Epithelial cell of prostate (primary cell): ENCODE results near the gene MARK4.
A peak's percentile ranks its signal among the peaks of the same experiment; 100 is the strongest.

Source experiments
- DNase-seq: peaks from one replicate; pipeline ENCODE4 v3.0.0-alpha.2; 2011; ENCODE audit warnings: low read depth, low spot score
- H3K27ac ChIP-seq: fragments of 450-650 bp; 2 replicates; pipeline ENCODE4 v1.5.1; 2017; ENCODE audit warnings: mild to moderate bottlenecking

Gene MARK4

DNA sequence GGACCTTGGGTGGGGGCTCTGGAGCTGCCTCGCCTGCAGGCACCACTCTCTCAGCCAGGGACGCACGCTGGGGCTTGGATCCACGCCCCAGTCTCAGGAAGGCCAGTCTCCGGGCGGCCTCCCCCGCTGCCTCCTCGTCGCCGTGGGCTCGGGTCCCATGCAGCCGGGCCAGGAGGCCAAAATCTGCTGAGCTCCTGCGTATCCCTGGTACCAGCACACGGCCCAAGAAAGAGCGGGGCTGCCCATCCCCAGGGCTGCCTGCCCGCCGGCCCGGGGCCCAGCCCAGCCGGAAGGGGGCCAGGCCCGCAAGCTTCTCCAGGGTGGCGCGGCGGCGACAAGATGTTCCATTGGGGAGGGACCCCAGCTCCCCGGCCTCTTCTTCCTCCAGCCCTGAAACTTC is 12.5 kb upstream of the MARK4 start:
- DNase-seq: no peak
- H3K27ac ChIP-seq: no peak overlapping the region

DNA sequence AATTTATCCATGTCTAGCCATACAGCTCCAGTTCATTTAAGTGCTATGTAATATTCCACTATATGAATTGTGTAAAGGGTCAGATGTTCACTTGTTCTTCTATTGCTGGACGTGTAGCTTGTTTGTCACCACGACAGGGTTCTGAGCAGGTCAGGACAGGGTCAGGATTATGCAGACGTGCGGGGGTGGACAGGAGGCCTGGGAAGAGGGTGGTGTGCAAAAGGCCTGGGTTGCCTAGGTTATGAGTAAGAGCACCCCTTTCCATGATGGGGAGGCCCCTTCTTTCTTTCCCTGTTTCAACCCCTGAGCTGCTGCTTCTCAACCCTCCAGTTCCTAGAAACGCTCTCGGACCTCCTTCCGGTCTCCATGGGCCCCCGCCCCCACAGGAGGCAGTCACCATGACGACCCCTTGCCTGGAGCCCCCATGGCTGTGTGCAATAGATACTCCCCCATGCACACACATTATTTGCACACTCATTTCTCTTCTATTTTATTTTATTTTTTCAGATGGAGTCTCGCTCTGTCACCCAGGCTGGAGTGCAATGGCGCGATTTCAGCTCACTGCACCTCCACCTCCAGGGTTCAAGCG is 7.8 kb upstream of the MARK4 start:
- DNase-seq: no peak
- H3K27ac ChIP-seq: no peak overlapping the region

DNA sequence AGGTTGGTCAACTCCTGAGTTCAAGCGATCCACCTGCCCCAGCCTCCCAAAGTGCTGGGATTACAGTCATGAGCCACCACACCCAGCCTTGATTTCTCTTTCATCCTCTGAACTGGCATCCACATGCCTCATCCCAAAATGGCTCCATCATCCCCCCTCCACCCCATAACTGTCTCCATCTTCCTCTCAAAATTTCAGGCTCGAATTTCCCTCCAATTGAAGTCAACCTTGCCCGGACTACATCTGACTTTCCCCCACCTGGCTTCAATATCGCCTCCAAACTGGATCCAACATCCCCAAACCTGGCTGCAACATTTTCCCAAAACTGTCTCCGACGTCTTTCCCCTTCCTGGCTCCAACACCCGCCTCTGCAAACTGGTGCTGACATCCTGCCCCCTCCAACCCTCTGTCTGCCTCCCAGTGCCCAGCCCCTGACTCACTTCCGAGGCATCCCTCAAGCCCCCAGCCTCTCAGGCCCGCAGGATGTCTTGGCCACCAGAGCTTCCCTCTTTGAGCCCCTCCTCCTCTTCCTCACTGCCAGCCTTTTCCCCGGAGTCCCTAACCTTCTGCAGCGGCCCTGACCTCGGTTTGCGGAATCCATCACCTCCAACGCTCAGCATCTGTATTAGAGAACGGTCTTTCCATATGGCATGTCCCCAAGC is 6.8 kb upstream of the MARK4 start:
- DNase-seq: no peak
- H3K27ac ChIP-seq: no peak overlapping the region

DNA sequence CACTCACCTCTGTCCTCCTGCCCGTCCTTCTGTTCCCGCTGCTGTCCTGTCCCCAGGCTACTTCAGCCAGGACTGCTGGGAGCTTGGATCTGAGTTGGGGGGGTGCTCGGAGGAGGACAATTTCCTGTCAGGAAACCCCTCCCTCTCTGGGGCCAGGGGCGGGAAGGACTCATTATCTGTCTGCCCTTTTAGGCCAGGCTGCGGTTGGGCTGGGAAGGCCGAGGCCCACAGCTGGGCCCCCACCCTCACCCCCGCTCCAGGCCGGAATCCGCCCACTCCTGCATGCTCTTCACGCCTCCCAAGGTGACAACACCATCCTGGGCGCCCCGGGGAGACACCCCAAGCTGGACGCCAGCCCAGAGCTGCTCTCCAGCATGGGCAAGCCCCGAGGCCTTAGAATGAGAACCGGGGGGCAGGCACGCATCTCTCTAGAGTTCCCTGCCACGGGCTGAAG is 5.7 kb upstream of the MARK4 start, which contains the start of gene EXOC3L2:
Gene EXOC3L2, minus strand, starts transcription at position 74 of the 454 bp plus-strand sequence. CDS start 6,362 bp downstream, outside the sequence.
- DNase-seq: no peak
- H3K27ac ChIP-seq: no peak within 1 kb of the TSS

DNA sequence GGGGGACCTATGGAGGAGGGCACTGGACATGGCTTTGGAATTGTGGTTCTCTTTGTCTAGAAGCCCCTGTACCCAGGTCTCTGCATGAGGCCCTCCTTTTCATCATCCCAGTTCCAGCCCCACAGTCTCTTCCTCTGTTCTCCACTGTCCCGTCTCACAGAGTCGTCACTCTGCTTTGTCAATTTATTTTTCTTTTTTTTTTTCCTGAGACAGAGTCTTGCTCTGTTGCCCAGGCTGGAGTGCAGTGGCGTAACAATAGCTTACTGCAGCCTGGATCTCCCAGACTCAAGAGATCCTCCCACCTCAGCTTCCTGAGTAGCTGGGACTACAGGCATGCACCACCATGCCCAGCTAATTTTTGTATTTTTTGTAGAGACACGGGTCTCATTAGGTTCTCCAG is 5.2 kb upstream of the MARK4 start:
- no peak for DNase-seq
- H3K27ac ChIP-seq: no peak overlapping the region

DNA sequence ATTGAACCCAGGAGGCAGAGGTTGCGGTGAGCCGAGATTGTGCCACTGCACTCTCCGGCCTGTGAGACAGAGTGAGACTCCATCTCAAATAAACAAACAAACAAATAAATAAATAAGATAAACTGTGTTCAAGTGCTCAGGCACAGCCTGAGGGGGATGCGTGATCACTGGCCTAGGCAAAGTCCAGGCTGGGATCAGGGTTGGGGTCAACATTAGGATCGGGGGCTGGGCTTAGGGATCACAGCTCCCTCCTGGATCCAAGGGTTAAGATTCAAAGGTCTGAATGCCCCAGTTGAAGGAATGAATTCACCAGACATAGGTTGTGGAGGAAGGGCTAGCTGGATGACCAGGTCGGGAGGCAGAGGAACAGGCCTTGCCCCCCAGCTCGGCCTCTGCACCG is 3.9 kb upstream of the MARK4 start:
- no peak for DNase-seq
- H3K27ac ChIP-seq: no peak overlapping the region

DNA sequence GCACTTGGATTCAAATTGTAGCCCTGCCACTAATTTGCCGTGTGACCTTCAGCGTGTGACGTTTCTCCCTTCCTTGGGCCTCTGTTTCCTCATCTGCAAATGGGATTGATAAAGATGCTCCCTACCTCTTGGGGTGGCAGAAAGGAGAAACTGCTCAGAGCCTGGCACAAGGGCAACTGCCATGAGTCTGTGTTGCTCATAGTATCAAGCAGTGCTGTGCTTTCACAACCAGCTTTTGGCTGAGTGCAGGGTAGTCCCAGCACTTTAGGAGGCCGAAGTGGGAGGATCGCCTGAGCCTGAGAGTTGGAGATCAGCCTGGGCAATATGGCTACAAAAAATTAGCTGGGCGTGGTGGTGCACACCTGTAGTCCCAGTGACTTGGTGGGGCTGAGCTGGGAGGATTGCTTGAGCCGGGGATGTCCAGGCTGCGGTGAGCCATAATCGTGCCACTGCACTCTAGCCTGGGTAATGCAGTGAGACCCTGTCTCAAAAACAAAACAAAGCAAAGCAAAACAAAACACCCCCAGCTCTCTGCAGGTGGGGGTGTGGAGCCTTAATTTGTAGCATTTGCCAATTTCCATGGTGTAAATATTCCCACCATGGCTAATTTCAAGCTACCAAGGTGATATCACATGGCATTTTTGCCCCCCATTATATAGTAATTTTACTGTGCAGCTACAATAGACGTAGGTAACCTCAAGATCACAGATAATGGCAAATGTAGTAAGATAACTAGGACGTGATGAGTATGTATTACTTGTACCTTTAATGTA is 1.6 kb upstream of the MARK4 start:
- H3K27ac ChIP-seq: no peak overlapping the region
- DNase-seq: no peak

DNA sequence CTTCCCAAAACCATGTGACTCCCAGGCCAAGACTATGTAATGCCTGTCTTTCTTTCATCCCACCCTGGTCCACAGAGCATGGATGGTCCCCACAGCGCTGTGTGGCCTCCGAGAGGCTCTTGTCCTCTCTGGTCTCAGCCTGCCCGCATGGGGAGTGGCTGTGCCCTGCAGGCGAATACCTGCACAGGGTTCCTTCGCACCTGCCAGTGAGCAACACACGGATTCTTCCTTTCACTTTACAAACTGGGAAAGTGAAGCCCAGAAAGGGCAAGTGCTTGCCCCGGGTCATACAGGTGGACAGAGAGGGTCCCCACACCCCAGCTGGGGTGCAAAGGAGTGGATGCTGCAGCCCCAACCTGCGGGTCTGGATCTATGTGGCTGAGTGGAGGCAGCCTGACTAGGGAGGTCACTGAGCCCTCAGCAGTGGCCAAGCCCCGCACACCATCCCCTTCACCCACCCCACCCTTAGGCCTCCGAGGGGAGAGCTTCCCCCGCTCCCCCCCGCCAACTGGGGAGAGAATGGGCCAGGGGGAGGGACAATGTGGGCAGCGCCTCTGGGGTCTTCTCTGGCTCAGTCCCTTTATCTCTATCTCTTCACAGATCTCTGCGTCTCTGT is 747 bp upstream of the MARK4 start:
- DNase-seq: peak; percentile 16
- H3K27ac ChIP-seq: peak overlapping the region; percentile 47

DNA sequence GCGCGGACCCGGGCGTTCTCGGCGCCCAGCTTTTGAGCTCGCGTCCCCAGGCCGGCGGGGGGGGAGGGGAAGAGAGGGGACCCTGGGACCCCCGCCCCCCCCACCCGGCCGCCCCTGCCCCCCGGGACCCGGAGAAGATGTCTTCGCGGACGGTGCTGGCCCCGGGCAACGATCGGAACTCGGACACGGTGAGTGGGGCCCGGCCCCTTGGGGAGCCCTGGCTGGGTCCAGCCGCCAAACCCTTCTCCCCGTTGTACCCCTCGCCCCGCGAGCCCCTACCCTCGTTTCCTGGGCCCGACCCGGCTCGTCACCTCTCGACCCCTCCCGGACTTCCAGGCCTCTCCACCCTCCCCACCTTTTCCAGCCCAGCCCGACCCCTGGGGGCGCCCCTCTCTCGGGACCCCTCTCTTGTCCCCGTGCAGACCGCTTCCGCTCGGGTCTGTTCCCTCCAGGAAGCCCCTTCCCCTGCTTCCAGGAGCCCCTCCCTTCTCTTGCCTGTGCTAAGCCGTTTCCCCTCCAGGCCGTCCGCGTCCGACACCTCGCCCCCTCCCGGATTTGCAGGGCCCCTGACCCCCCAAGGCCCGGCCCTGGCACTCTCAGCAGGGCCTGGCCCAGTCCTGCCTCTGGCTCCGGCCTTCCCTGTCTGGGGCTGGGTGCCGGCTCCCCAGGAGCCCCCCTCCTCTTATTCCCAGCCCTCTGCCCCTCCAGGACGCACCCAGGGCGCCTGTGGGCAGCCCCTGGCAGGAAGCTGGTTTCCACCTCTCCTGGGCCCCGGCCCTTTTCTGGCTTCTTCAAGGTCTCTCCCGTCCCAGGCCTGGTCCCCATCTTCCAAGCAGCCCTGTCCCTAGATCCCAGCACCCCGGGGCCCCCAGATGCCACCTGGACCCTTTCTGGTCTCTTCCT is 632 bp downstream of the MARK4 start:
- DNase-seq: no peak
- H3K27ac ChIP-seq: peak overlapping the region; percentile 47

DNA sequence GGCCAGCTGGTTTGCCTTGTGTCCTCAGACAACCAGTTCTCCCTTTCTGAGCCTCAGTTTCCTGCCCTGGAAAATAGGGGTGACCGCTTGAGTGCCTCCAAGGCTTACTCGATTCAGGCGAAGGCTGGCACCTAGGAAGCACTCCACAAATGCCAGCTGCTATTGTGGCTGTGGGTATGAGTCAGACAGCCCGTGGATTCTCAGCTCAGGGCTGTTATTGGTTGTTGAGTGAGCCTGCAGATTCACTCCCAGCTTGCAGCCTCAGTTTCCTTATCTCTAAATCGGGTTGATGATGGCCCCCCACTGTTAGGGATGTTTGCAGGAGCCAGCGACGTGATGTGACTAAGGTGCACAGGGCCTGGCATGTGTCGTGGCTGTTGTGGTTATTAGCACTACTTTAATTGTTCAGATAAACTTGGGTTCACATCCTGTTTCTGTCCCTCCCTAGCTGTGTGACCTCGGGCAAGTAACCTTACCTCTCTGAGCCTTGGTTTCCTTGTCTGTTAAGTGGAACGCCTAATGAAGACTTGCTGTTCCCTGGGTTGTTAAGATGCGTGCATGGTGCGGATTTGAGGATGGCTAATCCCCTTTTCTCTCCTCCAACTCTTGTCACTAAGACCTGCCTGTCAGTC is 2.4 kb downstream of the MARK4 start:
- H3K27ac ChIP-seq: no peak overlapping the region
- peak; percentile 10 for DNase-seq

DNA sequence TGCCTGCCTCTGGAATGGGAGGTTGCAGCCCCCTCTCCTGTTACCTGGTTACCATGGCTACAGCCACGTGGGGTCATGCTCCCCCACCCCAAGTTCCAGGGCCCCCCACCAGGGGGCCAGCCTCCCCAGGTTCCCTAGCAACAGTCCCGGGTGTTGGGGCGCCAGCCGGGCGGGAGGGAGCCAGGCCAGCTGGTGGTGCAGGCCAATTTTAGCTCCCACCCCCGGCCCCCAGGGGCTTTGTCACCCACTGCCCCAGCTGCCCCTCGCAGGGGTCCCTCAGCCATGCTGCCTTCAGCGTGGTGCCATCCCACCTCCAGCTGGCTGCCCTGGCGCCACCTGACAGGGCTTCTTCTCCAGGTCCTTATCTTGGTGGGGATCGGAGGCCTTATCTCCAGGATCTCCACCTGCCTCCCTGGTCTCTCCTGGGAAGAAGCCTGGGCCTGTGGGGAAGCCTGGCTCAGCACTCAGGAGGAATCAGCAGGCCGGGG is 3.0 kb downstream of the MARK4 start:
- no peak for DNase-seq
- no peak overlapping the region for H3K27ac ChIP-seq

DNA sequence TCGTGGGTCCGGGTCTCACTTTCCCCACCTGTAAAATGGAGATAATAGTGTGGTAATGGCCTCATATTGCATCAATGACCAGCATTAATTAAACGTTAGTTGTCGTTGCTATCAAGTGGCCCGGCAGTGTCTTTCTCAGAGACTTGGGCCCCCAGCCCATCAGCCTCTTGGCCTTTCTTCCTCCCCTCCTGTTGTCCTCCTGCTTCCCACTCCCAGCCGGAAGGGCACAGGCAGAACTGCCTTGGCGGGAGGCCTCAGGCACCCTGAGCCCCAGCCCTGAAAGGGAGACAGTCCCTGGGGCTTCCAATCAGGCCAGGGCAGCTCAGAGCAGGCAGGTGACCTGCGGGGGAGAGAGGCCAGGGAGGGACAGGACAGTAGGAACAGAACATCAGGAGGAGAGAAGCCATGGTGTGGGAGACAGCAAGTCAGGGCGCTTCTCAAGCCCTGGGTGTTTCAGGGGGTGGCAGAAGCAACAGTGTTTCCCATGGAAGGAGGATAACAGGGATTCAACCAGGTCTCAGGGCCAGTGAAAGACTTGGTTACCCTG is 4.6 kb downstream of the MARK4 start:
- no peak for DNase-seq
- H3K27ac ChIP-seq: no peak overlapping the region

DNA sequence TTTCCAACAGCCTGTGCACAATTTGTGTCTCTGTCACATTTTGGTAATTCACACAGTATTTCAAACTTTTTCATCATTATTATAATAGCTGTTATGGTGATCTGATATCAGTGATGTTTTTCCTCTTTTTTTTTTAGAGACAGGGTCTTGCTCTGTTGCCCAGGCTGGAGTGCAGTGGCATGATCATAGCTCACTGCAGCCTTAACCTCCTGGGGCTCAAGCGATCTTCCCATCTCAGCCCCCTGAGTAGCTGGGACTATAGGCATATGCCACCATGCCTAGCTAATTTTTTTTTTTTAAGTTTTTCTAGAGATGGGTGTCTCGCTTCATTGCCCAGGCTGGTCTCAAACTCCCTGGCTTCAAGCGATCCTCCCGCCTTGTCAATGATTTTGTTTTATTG is 5.8 kb downstream of the MARK4 start:
- no peak overlapping the region for H3K27ac ChIP-seq
- DNase-seq: no peak

DNA sequence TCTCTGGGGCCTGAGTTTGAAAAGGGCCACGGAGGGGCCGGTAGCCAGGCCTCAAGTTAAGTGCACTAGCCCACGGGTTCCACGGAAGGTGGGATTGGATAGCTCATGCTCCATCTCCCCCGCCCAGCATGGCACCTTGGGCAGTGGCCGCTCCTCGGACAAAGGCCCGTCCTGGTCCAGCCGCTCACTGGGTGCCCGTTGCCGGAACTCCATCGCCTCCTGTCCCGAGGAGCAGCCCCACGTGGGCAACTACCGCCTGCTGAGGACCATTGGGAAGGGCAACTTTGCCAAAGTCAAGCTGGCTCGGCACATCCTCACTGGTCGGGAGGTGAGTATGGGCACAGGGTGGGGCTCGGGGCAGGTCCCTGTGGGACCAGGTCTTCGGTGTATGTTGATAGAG is 7.8 kb downstream of the MARK4 start:
- DNase-seq: no peak
- no peak overlapping the region for H3K27ac ChIP-seq

DNA sequence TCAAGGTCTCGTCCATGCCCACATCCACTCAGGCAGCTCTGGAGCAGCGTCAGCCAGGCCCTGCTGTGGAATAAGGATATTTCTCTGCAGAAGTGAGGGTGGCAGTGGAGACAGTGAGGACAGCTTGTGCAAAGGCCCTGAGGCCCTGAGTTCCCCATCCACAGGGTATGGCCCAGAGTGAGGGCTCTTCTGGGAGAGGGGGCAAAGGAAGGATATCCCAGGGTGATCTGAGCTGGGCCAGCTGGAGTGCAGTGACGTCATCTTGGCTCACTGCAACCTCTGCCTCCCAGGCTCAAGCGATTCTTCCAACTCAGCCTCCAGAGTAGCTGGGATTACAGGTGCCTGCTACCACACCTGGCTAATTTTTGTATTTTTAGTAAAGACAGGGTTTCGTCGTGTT is 11.5 kb downstream of the MARK4 start:
- DNase-seq: no peak
- no peak overlapping the region for H3K27ac ChIP-seq

DNA sequence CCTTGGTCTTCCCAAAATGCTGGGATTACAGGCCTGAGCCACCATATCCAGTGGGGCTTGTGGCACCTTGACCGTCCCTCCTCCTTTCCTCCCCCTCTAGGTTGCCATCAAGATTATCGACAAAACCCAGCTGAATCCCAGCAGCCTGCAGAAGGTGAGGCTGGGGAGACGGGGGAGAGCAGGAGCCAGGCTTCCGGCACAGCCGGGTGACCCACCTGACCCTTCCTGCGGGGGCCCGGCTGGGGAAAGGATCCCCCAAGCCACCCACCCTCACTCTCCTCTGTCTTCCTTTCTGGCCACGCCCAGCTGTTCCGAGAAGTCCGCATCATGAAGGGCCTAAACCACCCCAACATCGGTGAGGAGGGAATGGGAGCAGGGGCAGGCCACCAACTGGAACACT is 11.9 kb downstream of the MARK4 start:
- H3K27ac ChIP-seq: no peak overlapping the region
- DNase-seq: no peak

DNA sequence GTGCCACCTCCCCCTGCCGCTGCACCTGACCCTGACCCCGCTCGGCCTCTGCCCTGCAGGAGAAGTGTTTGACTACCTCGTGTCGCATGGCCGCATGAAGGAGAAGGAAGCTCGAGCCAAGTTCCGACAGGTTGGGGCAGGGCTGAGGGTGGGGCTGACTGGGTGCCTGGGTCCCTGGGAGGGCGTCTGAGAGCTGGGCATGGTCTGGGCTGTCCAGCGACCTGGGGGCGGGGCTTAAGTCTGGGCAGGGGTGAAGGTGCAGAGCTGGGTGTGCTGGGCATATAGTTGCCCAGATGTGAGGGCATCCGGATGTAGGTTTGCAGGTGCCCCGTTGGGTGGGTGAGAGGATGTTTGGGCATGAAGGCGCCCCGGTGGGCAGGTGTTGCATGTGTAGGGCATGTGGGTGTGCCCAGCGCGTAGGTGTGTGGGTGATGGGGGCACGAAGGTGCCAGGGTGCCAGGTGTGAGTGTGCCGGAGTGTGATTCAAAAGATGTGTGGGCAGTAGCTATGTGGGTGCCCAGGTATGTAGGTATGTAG is 13.8 kb downstream of the MARK4 start:
- DNase-seq: no peak
- H3K27ac ChIP-seq: no peak overlapping the region

DNA sequence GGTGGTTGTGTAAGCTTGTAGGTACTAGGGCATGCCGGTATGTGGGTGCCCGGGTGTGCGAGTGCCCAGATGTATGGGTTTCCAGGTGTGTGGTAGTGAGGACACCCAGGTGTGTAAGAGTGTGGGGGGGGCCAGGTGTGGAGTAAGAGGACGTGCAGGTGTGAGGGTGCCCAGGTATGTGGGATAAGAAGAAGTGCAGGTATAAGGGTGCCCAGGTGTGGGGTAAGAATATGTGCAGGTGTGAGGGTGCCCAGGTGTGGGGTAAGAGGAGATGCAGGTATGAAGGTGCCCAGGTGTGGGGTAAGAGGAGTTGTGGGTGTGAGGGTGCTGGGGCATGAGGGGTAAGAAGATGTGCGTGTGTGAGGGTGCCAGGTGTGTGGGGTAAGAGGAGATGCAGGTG is 14.3 kb downstream of the MARK4 start:
- DNase-seq: no peak
- H3K27ac ChIP-seq: no peak overlapping the region

DNA sequence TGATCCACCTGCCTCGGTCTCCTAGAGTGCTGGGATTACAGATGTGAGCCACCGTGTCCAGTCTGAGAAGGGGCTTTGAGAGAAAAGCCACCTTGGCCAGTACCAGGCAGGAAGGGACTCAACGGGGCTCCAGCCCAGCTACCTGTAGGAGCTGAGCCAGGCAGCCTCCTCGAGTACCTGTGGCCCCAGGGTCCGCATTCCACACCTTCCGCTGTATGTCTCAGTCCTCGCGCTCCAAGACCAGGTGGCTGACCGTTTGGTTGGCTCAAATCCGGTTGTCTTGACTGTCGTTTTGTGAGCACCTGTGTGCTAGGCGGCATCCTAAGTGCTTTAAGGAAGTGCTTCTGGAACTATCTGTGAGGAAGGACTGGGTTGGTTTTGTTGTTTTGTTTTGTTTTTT is 16.2 kb downstream of the MARK4 start:
- H3K27ac ChIP-seq: no peak overlapping the region
- no peak for DNase-seq
